ENCODE measurements around the gene MBOAT2. TPM values are rescaled to one million over a fixed set of nuclear protein-coding genes. Genes with fewer than 3 reads are reported as not detected.

MBOAT2 gene
- total RNA-seq, 1 donor from 2014 or later: 34.9 TPM

DNA sequence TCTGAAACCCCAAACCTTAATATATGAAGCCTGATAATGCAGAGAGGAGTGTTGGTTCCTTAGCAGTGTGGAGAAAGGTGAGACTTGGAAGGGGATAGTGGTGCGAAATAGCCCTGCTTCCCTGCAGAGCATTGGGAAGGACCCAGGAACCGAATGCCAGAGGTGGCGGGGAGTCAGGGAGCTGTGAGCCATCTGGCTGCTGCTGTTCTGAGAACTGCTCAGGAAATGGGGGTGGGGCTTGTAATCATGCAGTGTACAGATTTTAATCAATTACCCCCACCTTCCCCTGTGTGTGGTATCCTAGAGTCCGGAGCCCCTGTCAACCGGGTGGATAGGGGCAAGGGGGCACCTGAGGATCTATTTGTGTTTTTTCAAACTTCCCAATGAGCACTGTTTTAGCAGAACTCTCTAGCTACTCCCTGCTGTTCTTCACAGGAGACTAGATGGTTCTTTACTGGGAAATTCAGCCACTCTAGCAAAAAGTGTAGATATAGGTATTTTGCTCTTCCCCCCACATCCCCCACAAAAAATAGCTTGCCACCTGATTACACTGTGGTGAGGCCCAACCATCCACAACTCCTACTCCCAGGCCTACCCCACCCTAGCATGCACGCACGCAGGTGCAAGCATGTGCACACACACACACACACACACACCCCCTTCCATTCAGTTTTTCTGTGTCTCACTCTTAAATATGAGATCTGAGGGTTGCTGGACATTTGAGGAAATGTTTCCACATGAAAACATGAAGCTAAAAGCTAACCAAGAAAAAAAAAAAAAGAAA, 30.1 kb upstream of the MBOAT2 start:
- DNase-seq (ENCODE audit: low read depth): no peak
- TF ChIP-seq, protein P1, sequence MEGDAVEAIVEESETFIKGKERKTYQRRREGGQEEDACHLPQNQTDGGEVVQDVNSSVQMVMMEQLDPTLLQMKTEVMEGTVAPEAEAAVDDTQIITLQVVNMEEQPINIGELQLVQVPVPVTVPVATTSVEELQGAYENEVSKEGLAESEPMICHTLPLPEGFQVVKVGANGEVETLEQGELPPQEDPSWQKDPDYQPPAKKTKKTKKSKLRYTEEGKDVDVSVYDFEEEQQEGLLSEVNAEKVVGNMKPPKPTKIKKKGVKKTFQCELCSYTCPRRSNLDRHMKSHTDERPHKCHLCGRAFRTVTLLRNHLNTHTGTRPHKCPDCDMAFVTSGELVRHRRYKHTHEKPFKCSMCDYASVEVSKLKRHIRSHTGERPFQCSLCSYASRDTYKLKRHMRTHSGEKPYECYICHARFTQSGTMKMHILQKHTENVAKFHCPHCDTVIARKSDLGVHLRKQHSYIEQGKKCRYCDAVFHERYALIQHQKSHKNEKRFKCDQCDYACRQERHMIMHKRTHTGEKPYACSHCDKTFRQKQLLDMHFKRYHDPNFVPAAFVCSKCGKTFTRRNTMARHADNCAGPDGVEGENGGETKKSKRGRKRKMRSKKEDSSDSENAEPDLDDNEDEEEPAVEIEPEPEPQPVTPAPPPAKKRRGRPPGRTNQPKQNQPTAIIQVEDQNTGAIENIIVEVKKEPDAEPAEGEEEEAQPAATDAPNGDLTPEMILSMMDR (conservative IDR thresholded peaks at IDR 0.05; ENCODE audit: low read depth, low read length): no peak
- no peak overlapping the region for H3K4me3 ChIP-seq (ENCODE audit: low read depth, low read length)

DNA sequence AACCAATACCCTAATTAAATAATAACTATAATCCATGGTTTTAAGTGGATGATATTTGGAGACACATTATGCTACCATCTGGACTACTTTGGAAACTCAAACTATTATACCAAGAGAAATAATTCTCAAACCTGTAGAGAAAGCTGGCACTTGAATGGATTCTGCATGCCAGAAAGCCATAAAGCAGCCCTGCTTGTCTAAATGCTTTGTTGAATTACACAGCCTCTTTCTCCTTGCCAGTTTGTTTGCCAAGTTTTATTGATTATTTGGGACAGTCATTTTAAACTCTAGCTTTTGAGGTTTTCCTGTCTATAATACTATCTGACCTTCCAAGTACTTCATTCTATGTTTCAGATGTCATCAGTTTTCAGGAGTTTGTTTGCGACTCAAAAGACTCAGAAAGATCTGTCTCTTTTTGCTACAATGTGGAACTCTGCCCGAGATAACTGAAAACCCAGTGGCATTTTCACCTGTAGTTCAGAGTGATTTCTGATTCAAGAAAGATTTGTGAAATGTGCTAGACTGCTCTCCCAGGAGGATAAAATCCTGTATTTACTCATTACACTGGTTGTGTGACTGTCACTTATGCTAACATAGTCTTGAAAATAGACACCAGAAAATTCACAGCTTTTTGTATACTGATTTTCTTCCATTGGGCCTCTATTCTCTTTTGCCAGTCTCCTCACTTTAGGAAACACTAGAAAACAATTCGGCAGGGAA, 29.2 kb upstream of the MBOAT2 start:
- TF ChIP-seq, protein P1 (conservative IDR thresholded peaks at IDR 0.05; ENCODE audit: low read depth, low read length): no peak
- DNase-seq (ENCODE audit: low read depth): no peak
- H3K4me3 ChIP-seq (ENCODE audit: low read depth, low read length): no peak overlapping the region

DNA sequence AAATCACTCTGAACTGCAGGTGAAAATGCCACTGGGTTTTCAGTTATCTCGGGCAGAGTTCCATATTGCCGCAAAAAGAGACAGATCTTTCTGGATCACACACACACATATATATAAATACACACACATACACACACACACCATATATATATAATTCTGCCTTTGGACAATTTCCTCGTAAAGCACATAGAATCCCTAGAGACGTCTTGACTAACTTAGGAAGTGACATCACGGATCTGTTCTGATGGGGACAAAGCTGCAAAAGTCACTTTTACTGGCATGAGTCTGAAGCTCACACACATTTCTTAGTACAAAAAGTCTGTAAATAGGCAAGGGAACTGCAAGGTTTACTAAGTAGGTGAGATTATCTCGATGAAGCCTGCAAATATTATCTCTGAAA, 28.6 kb upstream of the MBOAT2 start:
- no peak overlapping the region for H3K4me3 ChIP-seq (ENCODE audit: low read depth, low read length)
- DNase-seq (ENCODE audit: low read depth): no peak
- TF ChIP-seq, protein P1 (conservative IDR thresholded peaks at IDR 0.05; ENCODE audit: low read depth, low read length): no peak

DNA sequence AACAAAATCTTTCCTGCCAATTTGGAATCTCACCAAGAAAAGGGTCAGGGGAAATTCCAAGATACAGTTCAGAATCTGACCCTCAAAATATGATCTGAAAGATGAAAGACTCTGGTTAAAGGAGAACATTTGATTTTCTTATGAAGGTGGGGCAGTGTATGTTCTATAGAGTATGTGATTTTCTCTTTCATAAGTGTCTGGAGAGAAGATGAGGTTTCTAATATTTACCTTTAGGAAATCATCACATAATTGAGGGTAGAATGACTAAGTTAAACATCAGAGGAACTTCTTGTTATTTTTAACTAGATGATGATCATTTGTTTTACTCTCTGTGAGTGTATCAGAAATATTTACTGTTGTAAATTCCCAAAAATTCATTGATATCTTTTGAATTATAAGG, 27.8 kb upstream of the MBOAT2 start:
- TF ChIP-seq, protein P1 (conservative IDR thresholded peaks at IDR 0.05; ENCODE audit: low read depth, low read length): no peak
- DNase-seq (ENCODE audit: low read depth): no peak

DNA sequence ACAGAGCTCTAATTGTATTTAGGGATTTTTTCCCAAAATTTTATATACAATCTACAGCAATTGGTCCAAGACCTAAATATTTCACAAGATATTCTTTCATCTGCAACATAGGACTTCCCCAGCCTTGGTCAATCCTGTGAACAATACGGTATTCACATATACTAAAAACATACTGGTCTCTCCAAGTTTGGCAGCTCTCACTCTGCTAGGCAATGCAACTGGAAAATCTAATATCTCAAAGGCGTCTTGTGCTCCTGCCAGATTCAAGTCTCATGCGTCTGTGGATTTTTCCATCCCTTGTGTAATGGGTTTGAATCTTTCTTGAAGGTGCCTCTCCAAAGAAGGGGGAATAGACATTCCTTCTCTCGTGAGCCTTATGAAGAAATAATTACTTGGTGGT, 27.4 kb upstream of the MBOAT2 start:
- no peak overlapping the region for H3K4me3 ChIP-seq (ENCODE audit: low read depth, low read length)
- TF ChIP-seq, protein P1 (conservative IDR thresholded peaks at IDR 0.05; ENCODE audit: low read depth, low read length): no peak
- no peak for DNase-seq (ENCODE audit: low read depth)

More for the DNA sequence above, 27.8 kb upstream of the MBOAT2 start:
- H3K4me3 ChIP-seq (ENCODE audit: low read depth, low read length): no peak overlapping the region

DNA sequence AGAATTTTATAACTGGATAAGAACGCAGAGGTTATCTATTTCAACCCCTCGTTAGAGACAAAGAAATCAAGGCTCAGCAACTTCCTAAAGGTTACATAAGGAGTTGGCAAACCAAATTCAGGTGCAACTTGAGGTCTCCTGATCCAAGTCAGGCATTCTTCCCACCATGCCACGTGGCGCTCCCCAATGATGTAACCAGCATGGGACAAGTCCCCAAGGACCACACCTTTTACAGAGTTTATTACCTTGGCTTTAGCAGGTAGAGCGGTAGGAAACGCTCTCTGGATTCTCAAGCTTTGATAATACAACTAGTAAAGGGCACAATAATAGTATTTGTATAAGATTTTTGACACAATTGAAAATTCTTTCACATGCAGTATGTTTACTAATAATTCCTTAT, 26.7 kb upstream of the MBOAT2 start:
- TF ChIP-seq, protein P1 (conservative IDR thresholded peaks at IDR 0.05; ENCODE audit: low read depth, low read length): no peak
- DNase-seq (ENCODE audit: low read depth): no peak

More for the DNA sequence above, 26.7 kb upstream of the MBOAT2 start:
- H3K4me3 ChIP-seq (ENCODE audit: low read depth, low read length): no peak overlapping the region
